DOHH2 (cell line): Measurements from ENCODE around the gene PTPRN2.

Experiments
- H3F3A ChIP-seq: fragments of 200-600 bp; sonication (generic), shearing (Covaris generic); 2 replicates; pipeline ENCODE4 v1.6.0; 2016; ENCODE audit warnings: antibody characterized with exemption, mild to moderate bottlenecking; ENCODE audit not compliant: control insufficient read depth, insufficient read depth
- H3K27ac ChIP-seq: fragments of 200-600 bp; sonication (generic); 2 replicates; pipeline ENCODE4 v1.5.1; 2014; ENCODE audit warnings: low read depth, mild to moderate bottlenecking, low read length, moderate library complexity
- H3K27me3 ChIP-seq: fragments of 200-600 bp; sonication (generic); 2 replicates; pipeline ENCODE4 v1.6.1; 2014; ENCODE audit warnings: mild to moderate bottlenecking, low read length, mixed read lengths; ENCODE audit not compliant: control insufficient read depth
- H3K36me3 ChIP-seq: fragments of 200-600 bp; sonication (generic); 2 replicates; pipeline ENCODE4 v1.6.1; 2014; ENCODE audit warnings: mild to moderate bottlenecking, low read length, moderate library complexity, mixed read lengths; ENCODE audit not compliant: control insufficient read depth
- H3K4me1 ChIP-seq: fragments of 200-600 bp; sonication (generic); 2 replicates; pipeline ENCODE4 v1.6.1; 2014; ENCODE audit warnings: mild to moderate bottlenecking, low read length, mixed read lengths; ENCODE audit not compliant: control insufficient read depth
- H3K4me2 ChIP-seq: fragments of 200-600 bp; sonication (generic); 2 replicates; pipeline ENCODE4 v1.6.0; 2014; ENCODE audit warnings: mild to moderate bottlenecking, low read length, moderate library complexity
- H3K4me3 ChIP-seq: fragments of 200-600 bp; sonication (generic); 2 replicates; pipeline ENCODE4 v1.5.1; 2014; ENCODE audit warnings: mild to moderate bottlenecking, low read length, mixed read lengths
- H3K79me2 ChIP-seq: fragments of 200-600 bp; sonication (generic); 2 replicates; pipeline ENCODE4 v1.6.1; 2014; ENCODE audit warnings: mild to moderate bottlenecking, low read length, mixed read lengths; ENCODE audit not compliant: control insufficient read depth
- H3K9me2 ChIP-seq: fragments of 200-600 bp; sonication (generic); replicated peaks from 2 replicates; pipeline ENCODE4 v1.6.1; 2014; ENCODE audit warnings: mild to moderate bottlenecking, low read length, mixed read lengths; ENCODE audit not compliant: control insufficient read depth
- H3K9me3 ChIP-seq: fragments of 200-600 bp; sonication (generic); 2 replicates; pipeline ENCODE4 v1.6.1; 2014; ENCODE audit warnings: antibody characterized with exemption, low read length, mixed read lengths; ENCODE audit not compliant: control insufficient read depth, insufficient read depth
- H4K20me1 ChIP-seq: fragments of 200-600 bp; sonication (generic); 2 replicates; pipeline ENCODE4 v1.6.0; 2014; ENCODE audit warnings: low read depth, mild to moderate bottlenecking, antibody characterized with exemption, low read length, moderate library complexity; ENCODE audit not compliant: control insufficient read depth, insufficient read depth
- EZH2phosphoT487 ChIP-seq: fragments of 200-600 bp; sonication (generic); IDR thresholded peaks from 2 replicates; pipeline ENCODE4 v1.6.1; 2017; ENCODE audit warnings: borderline replicate concordance, mild to moderate bottlenecking, antibody characterized with exemption, low read length, moderate library complexity, mixed read lengths
- TF ChIP-seq, protein P1 (sequence below): fragments of 200-600 bp; sonication (generic); IDR thresholded peaks from one replicate; pipeline ENCODE4 v1.5.1; 2014; ENCODE audit warnings: antibody characterized with exemption, mild to moderate bottlenecking, low read depth, low read length; ENCODE audit not compliant: poor library complexity, severe bottlenecking

The PTPRN2 gene

DNA sequence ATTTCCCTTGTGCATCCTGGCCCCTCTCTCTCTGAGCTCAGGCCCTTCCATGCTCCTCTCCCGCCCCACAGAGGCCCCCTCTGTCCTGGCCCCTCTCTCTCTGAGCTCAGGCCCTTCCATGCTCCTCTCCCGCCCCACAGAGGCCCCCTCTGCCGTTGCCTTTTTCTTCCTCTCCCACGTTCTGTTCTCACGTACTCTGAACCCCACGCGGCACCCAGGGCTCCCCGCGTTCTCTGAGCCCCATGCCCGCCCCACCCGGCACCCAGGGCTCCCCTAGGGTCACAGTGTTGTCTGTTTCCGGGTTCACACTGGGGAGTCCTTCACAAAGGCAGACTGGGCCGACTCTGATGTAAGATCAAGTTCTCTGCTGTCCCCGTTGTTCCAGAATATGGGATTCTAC is 914.0 kb downstream of the PTPRN2 start:
- H3K9me3 ChIP-seq = no peaks in the 10 kb centered on the region
- H3K4me2 ChIP-seq = no peak overlapping the region
- TF ChIP-seq, protein P1, sequence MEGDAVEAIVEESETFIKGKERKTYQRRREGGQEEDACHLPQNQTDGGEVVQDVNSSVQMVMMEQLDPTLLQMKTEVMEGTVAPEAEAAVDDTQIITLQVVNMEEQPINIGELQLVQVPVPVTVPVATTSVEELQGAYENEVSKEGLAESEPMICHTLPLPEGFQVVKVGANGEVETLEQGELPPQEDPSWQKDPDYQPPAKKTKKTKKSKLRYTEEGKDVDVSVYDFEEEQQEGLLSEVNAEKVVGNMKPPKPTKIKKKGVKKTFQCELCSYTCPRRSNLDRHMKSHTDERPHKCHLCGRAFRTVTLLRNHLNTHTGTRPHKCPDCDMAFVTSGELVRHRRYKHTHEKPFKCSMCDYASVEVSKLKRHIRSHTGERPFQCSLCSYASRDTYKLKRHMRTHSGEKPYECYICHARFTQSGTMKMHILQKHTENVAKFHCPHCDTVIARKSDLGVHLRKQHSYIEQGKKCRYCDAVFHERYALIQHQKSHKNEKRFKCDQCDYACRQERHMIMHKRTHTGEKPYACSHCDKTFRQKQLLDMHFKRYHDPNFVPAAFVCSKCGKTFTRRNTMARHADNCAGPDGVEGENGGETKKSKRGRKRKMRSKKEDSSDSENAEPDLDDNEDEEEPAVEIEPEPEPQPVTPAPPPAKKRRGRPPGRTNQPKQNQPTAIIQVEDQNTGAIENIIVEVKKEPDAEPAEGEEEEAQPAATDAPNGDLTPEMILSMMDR = no peak
- TF ChIP-seq EZH2phosphoT487 = no peak
- H3K4me3 ChIP-seq = no peak overlapping the region
- H3K27ac ChIP-seq = no peak overlapping the region
- no peaks in the 10 kb centered on the region for H3K9me2 ChIP-seq
- H3F3A ChIP-seq = no peaks in the 10 kb centered on the region
- no peaks in the 10 kb centered on the region for H3K36me3 ChIP-seq
- peaks cover 14% of the 10 kb centered on the region for H3K4me1 ChIP-seq
- H4K20me1 ChIP-seq = no peaks in the 10 kb centered on the region
- H3K27me3 ChIP-seq = peaks cover 4% of the 10 kb centered on the region; the same call in 1 of the 2 replicates
- no peaks in the 10 kb centered on the region for H3K79me2 ChIP-seq

- Histone ChIP-seq H4K20me1 (no peaks in the 10 kb centered on the region), H3K36me3 (no peaks in the 10 kb centered on the region), H3F3A (no peaks in the 10 kb centered on the region), H3K9me3 (no peaks in the 10 kb centered on the region), H3K9me2 (no peaks in the 10 kb centered on the region), H3K79me2 (no peaks in the 10 kb centered on the region), H3K4me2 (no peak overlapping the region), H3K27me3 (no peaks in the 10 kb centered on the region), H3K27ac (no peak overlapping the region), H3K4me1 (peaks cover 20% of the 10 kb centered on the region), H3K4me3 (no peak overlapping the region)
- TF ChIP-seq, protein P1 = no peak
- no peak for TF ChIP-seq EZH2phosphoT487
These were observed 916.0 kb downstream of the PTPRN2 start for GRCh38 chr7:157671358-157672255.

DNA sequence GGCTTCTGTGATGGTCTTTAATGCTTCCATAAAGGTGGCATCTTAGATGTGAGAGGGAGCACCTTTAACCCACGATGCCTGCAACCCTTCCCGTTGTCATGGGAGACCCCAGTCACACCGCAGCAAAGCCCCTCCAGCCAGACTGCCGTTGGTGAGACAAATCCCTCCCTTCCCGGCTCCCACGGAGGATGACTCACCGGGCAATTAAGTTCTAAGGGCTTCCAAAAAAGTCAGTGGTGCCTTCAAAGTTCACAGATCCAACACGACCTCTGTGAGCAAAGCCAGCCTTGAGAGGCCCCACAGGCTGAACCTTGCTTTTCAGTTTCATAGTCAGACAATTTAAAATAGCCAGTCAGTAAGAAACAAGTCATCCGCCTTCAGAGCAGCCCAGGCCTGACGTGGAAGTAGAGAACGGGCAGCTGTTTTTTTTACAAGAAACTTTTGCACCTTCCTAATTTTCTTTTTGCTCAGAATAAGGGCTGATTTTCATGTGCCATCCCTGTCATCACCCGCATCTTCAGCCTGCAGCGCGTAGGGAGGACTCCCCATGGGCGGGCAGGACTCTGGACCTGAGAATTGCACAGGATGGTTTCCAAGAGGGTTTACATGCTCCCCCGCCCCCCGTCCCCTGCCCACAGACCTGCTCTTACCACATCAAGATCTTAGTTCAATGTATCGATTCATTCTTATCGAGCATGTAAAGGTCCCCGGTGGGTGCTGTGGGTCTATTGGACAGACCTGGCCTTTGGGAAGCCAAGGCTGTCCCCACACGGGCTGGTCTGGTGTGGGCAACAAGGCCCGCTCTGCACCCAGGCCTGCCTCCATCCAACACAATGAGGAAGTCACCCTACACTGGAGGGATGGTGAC is 916.9 kb downstream of the PTPRN2 start:
- no peak overlapping the region for H3K27ac ChIP-seq
- H3K4me2 ChIP-seq = no peak overlapping the region; the same call in 1 of the 2 replicates

More for the DNA sequence above, 916.9 kb downstream of the PTPRN2 start:
- H3K4me3 ChIP-seq = no peak overlapping the region
- no peaks in the 10 kb centered on the region for H3K36me3 ChIP-seq
- H3K9me3 ChIP-seq = no peaks in the 10 kb centered on the region
- H3K4me1 ChIP-seq = peaks cover 20% of the 10 kb centered on the region
- H3K79me2 ChIP-seq = no peaks in the 10 kb centered on the region
- H3K9me2 ChIP-seq = no peaks in the 10 kb centered on the region
- no peak for TF ChIP-seq EZH2phosphoT487
- TF ChIP-seq, protein P1 = no peak
- no peaks in the 10 kb centered on the region for H3K27me3 ChIP-seq
- no peaks in the 10 kb centered on the region for H3F3A ChIP-seq
- no peaks in the 10 kb centered on the region for H4K20me1 ChIP-seq
